Peyer's patch (tissue), 4 donors: ENCODE measurements around the gene NETO2. TPM values are rescaled to one million over a fixed set of nuclear protein-coding genes. Genes with fewer than 3 reads are reported as not detected.
"Not testable (repeated sequence)": the region's sequence is repeated elsewhere in the genome, so short reads cannot be mapped to it uniquely, and the experiment has no call there.

ENCODE experiments used
- DNase-seq, 3 donors: peaks; one replicate each; pipeline ENCODE4 v3.0.0-alpha.2; 2017 to 2019
- H3K27ac ChIP-seq, 4 donors: fragments of 200-600 bp; sonication (generic); one replicate each; pipeline ENCODE4 v1.5.1; 2016 to 2019
- H3K27me3 ChIP-seq, 2 donors: fragments of 200-600 bp; sonication (generic); one replicate each; pipeline ENCODE4 v1.5.1; 2019
- H3K36me3 ChIP-seq, 3 donors: fragments of 200-600 bp; sonication (generic); one replicate each; pipeline ENCODE4 v1.5.1; 2016 to 2019
- H3K4me1 ChIP-seq, 4 donors: fragments of 200-600 bp; sonication (generic); one replicate each; pipeline ENCODE4 v1.5.1; 2016 to 2019
- H3K4me3 ChIP-seq, 4 donors: fragments of 200-600 bp; sonication (generic); 1 replicate in 3 of 4; 2 replicates in 1 of 4; pipeline ENCODE4 v1.5.1; 2016 to 2019; ENCODE audit warnings: mild to moderate bottlenecking in 1 of 4
- H3K9me3 ChIP-seq, 4 donors: fragments of 200-600 bp; sonication (generic); one replicate each; pipeline ENCODE4 v1.5.1; 2016 to 2019; ENCODE audit warnings: mild to moderate bottlenecking in 1 of 4
- POLR2A ChIP-seq, 2 donors: fragments of 450-650 bp; IDR thresholded peaks; one replicate each; pipeline ENCODE4 v1.5.1; 2017; ENCODE audit warnings: antibody characterized with exemption in 2 of 2, mild to moderate bottlenecking in 2 of 2, moderate library complexity in 2 of 2
- total RNA-seq, 4 donors: library from RNA; depleted of rRNA; stranded (reverse); fragments of >200 nt; gene quantifications; one replicate each; pipeline ENCODE4 v1.1.0, GENCODE V29; 2016
- TF ChIP-seq, protein P1 (sequence below), 6 experiments: fragments of 450-650 bp in 4 of 6; fragments of 200-600 bp in 2 of 6; sonication (generic) in 1 of 6; IDR thresholded peaks; one replicate each; pipeline ENCODE4 v1.5.1; 2017 to 2019; ENCODE audit warnings: antibody characterized with exemption in 6 of 6, mild to moderate bottlenecking in 3 of 6, moderate library complexity in 1 of 6

NETO2 gene
- total RNA-seq, 4 donors from 2014 or later, result 1.7 to 9.9 (median 5.7) TPM

DNA sequence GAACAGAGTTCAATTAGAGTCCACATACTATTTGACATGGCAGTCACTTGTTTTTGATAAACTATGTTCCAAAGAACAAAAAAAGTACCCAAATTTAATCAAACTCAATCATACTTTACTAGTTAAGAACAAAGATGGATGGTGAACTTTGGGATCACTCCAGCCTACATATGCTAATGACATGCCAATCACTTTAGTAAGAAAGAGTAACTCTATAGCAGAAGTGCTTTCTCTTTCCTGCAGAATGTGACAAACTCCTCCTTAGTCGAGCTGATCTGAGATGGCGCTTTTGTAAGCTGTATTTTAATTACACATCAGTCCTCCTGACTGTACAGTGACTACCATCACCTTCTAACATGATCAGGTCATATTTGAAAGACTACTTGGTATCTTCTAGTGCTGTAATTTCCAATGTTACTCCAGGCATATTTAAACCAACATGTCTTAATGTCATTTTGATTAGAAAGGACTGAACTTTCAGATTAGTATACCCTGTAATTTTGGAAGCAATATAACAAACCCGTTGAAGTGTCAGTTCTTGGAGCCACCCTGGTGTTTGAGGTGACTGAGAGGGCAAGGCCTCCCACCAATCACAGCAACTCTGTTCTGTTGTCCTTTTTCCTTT is 4.1 kb downstream of the NETO2 start:
- H3K36me3 ChIP-seq, result no peaks in the 10 kb centered on the region
- peaks cover 0 to 14% (median 3%) of the 10 kb centered on the region in 4 donors for H3K4me1 ChIP-seq
- TF ChIP-seq, protein P1, sequence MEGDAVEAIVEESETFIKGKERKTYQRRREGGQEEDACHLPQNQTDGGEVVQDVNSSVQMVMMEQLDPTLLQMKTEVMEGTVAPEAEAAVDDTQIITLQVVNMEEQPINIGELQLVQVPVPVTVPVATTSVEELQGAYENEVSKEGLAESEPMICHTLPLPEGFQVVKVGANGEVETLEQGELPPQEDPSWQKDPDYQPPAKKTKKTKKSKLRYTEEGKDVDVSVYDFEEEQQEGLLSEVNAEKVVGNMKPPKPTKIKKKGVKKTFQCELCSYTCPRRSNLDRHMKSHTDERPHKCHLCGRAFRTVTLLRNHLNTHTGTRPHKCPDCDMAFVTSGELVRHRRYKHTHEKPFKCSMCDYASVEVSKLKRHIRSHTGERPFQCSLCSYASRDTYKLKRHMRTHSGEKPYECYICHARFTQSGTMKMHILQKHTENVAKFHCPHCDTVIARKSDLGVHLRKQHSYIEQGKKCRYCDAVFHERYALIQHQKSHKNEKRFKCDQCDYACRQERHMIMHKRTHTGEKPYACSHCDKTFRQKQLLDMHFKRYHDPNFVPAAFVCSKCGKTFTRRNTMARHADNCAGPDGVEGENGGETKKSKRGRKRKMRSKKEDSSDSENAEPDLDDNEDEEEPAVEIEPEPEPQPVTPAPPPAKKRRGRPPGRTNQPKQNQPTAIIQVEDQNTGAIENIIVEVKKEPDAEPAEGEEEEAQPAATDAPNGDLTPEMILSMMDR (IDR thresholded peaks at IDR 0.05), result no peak
- TF ChIP-seq POLR2A (IDR thresholded peaks at IDR 0.05), result no peak
- H3K27ac ChIP-seq, result no peak overlapping the region
- H3K27me3 ChIP-seq, result no peaks in the 10 kb centered on the region
- no peaks in the 10 kb centered on the region for H3K9me3 ChIP-seq
- no peak for DNase-seq
- no peak overlapping the region for H3K4me3 ChIP-seq

- H3K9me3 ChIP-seq, H3K27me3 ChIP-seq, H3K4me1 ChIP-seq, DNase-seq, H3K27ac ChIP-seq, H3K4me3 ChIP-seq, H3K36me3 ChIP-seq: not testable (repeated sequence)
These were observed 5.8 kb downstream of the NETO2 start for GRCh38 chr16:47137925-47138324.

GRCh38 chr16:47136099-47136842 is 7.5 kb downstream of the NETO2 start:
- no peak for TF ChIP-seq POLR2A (IDR thresholded peaks at IDR 0.05)
- TF ChIP-seq, protein P1 (IDR thresholded peaks at IDR 0.05), result no peak
- Histone ChIP-seq H3K27ac (no peak overlapping the region), H3K9me3 (no peaks in the 10 kb centered on the region), H3K27me3 (no peaks in the 10 kb centered on the region), H3K36me3 (no peaks in the 10 kb centered on the region), H3K4me3 (no peak overlapping the region), H3K4me1 (no peaks in the 10 kb centered on the region)
- DNase-seq, result no peak

GRCh38 chr16:47134550-47134949 is 9.2 kb downstream of the NETO2 start:
- no peak for DNase-seq
- H3K27me3 ChIP-seq, result no peaks in the 10 kb centered on the region
- H3K9me3 ChIP-seq, result no peaks in the 10 kb centered on the region
- no peak overlapping the region for H3K27ac ChIP-seq
- no peak overlapping the region for H3K4me3 ChIP-seq
- TF ChIP-seq, protein P1 (IDR thresholded peaks at IDR 0.05), result no peak
- TF ChIP-seq POLR2A (IDR thresholded peaks at IDR 0.05), result no peak
- no peaks in the 10 kb centered on the region for H3K36me3 ChIP-seq
- H3K4me1 ChIP-seq, result no peaks in the 10 kb centered on the region

GRCh38 chr16:47132308-47132707 is 11.4 kb downstream of the NETO2 start:
- Histone ChIP-seq H3K4me1 (no peaks in the 10 kb centered on the region), H3K36me3 (no peaks in the 10 kb centered on the region), H3K9me3 (no peaks in the 10 kb centered on the region), H3K27me3 (no peaks in the 10 kb centered on the region), H3K4me3 (no peak overlapping the region), H3K27ac (no peak overlapping the region)
- no peak for DNase-seq
- TF ChIP-seq, protein P1 (IDR thresholded peaks at IDR 0.05), result no peak
- TF ChIP-seq POLR2A (IDR thresholded peaks at IDR 0.05), result no peak

DNA sequence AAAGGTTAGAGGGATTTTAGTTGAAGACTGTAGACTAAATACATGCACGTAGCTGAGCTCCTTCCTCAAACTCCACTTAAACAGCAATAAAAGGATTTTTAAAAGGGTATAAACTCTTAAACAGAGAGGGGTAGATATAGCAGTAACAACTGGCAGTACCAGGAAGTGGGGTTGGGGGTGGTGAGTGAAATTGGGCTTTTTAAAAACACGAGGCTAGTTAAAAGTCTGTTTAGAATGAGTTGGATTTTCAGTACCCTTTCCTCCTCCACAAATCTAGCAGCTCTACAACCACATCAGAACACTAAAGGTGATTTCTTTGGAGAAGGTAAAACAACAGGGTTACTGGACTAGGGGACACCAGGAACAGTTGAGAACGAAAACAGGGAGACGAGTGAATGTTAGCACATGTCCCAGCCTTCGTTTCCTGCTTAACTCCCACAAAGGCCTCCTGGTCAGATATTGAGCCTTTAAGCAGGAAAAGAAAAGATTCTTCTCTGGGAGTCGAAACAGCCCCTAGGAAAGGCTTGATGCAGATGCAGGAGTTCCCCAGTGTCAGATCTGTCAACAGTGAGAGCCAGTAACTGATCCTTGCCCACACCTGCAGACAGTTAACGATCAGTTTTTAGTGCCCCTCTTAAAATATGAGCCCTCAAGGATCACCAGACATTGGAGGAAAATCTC is 13.8 kb downstream of the NETO2 start:
- Histone ChIP-seq H3K27me3 (no peaks in the 10 kb centered on the region), H3K4me3 (no peak overlapping the region), H3K27ac (no peak overlapping the region), H3K36me3 (no peaks in the 10 kb centered on the region), H3K9me3 (no peaks in the 10 kb centered on the region), H3K4me1 (no peaks in the 10 kb centered on the region)
- no peak for TF ChIP-seq POLR2A (IDR thresholded peaks at IDR 0.05)
- TF ChIP-seq, protein P1 (IDR thresholded peaks at IDR 0.05), result no peak
- DNase-seq, result no peak
